GM19025 (cell line): ENCODE results near the gene SMARCD3.

ENCODE experiments used
- ATAC-seq: cut with Tn5 transposase; IDR thresholded peaks from one replicate; pipeline ENCODE4 v1.9.1; 2021; ENCODE audit warnings: mild to moderate bottlenecking, low read depth, moderate library complexity; ENCODE audit not compliant: unreplicated experiment

Gene SMARCD3

DNA sequence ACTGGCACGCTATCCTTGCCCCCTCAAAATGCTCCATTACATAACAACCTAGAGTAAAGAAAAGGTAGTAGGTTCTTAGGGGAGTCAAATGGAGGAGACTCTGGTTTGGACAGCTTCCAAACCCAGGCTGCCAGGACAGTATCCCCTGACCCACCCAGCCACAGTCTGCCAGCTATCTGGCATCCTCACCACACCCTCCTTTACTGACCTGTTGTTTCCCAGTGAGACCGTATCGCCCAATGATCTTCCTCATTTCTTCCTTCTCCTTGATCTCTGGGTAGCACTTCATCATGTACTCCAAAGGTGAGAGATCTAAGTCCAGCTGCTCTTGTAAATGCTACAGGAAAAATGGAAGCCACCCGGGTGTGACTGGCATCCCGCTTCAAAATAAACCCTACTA, 33.1 kb downstream of the SMARCD3 start:
- no peak for ATAC-seq

DNA sequence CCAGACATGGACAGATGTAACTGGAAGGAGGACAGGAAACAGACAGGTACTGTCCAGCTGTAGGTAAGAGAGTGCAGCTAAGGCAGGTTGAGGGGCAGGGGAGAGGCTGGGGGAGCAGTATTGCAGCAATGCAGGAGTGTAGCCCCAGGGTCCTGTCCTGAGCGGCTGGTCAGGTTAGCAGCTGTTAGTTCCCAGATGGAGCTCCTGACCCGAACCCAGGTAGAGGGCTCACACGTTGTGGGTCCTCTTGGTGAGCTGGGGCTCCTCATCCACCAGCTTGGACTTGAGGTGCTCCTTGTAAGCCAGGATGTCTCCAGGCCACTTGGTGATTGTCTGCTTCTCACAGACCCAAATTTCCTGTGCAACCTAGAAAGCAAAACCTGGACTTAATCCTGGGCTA, 34.7 kb downstream of the SMARCD3 start:
- no peak for ATAC-seq

- ATAC-seq: no peak
These were observed 35.9 kb downstream of the SMARCD3 start for GRCh38 chr7:151212626-151213025.

DNA sequence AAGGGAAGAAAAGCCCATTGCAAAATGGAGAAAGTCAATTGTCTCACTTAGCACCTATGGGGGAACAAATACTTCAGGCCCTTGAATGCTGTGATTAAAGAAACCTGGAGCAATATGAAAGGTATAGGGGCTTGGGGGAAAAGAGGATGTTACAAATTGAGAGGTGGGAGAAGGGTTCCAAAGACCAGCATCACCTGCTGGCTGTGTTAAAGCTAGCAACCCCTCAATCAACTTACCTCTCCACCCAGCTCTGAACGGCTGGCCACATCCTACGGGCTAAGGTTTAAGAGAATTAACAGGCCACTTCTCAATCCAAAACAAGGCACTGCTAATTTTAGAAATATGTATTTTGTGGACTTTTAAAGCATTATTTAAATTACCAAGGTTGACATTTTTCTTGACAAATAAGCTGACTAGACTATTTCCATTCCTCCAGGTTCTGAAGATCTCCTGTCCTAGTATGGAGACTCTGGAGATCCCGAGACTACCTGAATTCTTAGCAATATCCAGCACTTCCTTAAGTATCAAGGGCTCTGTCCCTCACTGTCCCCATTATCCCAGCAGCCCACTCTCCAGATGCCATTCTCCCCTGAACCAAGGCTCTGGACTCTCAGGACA, 37.2 kb downstream of the SMARCD3 start:
- no peak for ATAC-seq

- no peak for ATAC-seq
These were observed 38.2 kb downstream of the SMARCD3 start, which contains the start of gene H2BK1 for GRCh38 chr7:151210087-151210854. Gene H2BK1 (minus strand): TSS chr7:151210488. CDS start chr7:151210318, 170 bp downstream.

DNA sequence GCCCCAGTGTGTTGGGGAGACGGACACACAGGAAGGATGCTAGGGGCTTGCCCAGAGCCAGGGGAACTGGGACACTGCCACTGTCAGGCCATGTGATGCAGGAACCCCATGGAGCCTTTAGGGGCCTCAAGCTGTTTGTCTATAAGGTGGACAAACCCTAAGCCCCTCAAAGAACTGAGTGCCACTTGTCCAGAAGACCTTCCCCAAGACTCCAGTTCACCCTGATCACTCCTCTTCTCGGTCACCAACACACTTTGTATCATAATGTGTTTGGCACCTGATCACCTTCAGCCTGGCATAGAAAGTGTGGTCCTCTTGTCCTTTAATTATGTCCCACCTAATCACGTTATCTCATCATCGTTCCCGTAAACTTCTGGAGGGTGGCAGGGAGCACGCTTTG, 38.9 kb downstream of the SMARCD3 start:
- ATAC-seq: no peak

- ATAC-seq: no peak
These were observed 40.1 kb downstream of the SMARCD3 start for GRCh38 chr7:151208253-151208862.

DNA sequence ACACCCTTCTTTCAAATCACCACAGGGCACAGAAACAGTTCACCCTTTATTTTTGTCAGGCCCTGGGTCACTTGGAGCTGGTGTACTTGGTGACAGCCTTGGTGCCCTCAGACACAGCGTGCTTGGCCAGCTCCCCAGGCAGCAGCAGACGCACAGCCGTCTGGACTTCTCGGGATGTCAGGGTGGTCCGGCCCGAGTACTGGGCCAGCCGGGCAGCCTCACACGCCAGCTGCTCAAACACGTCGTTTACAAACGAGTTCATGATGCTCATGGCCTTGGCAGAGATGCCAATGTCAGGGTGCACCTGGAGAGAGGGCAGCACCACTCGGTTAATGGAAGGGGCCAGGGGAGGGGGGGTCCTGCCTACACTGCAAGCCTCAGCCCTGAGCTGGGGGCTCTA, 40.7 kb downstream of the SMARCD3 start:
- ATAC-seq: no peak

- no peak for ATAC-seq
These were observed 41.2 kb downstream of the SMARCD3 start for GRCh38 chr7:151207315-151207714.

DNA sequence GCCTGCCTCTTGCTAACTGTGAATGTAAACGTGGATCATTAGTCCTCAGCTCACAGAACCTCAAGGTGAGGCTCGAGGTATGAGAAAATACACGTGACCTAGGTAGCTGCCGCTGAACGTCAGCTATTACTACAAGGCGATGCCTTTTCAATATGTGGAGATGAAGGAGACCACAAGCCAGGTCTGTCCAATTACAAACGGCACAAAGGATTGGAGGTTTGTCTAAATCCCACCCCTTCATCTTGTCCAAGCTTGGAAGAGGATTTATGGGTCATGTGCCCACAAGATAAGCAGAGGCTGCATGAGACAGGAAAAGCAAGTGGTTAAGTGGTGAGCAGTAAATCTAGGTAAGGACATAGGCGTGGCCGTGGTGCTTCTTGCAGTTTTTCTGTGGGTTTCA, 41.6 kb downstream of the SMARCD3 start:
- ATAC-seq: no peak

GRCh38 chr7:151205730-151206129, 42.8 kb downstream of the SMARCD3 start:
- ATAC-seq: no peak

DNA sequence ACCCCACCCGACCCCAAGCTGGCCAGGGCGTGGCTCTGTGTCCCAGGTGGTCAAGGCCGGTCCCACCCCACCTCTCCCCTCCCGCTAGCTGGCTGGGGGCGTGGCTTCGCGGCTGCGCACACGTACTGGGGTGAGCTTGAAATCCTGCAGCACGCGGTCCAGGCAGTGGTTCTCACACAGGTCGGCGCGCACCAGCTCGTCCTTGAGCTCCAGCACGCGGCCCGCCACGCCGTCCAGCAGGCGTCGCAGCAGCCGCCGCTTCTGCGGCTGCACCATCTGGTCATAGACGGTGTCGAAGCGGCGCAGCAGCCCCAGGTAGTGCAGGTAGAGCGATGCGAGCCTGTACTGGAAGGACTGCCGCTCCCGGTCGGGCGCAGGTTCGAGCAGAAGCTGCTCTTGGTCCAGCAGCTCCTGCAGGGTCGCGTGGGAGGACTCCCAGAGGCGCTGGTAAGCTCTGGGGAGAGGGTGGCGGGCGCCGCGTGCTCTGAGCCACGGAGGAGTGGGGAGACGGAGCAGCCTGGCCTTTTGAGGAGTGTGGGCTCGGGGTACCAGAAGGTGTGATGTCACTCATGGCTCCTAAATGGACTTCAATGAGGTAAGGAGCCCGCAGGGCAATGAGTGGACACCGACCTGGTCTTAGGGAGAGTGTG, 44.0 kb downstream of the SMARCD3 start:
- no peak for ATAC-seq

- no peak for ATAC-seq
These were observed 45.7 kb downstream of the SMARCD3 start for GRCh38 chr7:151202836-151203235.

DNA sequence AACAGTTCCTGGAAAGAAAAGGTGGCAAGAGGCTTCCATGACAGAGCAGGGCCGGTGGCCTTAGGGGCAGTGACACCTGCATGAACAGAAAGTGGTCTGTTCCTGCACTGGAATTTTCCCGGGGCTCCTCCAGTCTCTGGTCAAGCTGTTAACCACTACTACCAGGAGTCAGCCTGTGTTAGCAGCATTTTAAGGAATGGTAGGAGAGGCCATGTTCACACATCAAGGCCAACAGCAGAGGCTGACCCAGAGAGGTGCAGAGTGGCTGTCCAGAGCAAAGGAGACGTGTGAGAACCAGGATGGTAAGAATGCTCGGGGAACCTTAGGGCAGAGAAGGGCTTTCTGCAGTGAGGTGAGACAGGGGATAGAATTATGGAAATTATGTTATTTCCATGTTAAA, 46.7 kb downstream of the SMARCD3 start:
- ATAC-seq: no peak

DNA sequence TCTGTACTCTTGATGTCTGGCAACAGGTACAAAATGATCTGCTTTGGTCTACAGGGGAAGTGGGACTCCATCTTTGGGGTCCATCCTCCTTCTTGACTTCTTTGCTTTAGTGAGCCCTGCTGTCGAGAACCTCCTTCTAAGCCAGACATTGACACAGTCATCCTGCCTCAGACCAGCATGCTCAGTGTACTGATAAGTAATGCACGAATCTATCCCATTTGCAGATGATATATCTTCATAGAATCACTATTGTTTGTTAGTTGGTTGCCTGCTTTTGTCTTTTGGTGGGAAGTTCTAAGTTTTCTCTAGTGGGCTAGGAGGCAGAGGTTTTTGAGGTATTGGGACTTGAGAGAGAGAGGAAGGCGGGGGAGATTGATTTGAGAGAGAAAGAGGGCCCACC, 47.1 kb downstream of the SMARCD3 start:
- ATAC-seq: no peak

- ATAC-seq: no peak
These were observed 49.3 kb downstream of the SMARCD3 start for GRCh38 chr7:151198945-151199848.

DNA sequence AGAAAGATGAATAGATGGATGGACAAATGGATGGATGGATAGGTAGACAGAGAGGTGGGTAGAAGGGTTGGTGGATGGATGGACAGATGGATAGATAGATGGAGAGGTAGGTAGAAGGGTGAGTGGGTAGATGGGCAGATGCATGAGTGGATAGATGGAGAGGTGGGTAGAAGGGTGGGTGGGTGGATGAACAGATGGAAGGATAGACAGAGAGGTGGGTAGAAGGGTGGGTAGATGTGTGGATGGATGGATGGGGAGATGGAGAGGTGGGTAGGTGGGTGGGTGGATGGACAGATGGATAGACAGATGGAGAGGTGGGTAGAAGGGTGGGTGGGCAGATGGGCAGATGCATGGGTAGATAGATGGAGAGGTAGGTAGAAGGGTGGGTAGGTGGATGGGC, 50.6 kb downstream of the SMARCD3 start:
- no peak for ATAC-seq

DNA sequence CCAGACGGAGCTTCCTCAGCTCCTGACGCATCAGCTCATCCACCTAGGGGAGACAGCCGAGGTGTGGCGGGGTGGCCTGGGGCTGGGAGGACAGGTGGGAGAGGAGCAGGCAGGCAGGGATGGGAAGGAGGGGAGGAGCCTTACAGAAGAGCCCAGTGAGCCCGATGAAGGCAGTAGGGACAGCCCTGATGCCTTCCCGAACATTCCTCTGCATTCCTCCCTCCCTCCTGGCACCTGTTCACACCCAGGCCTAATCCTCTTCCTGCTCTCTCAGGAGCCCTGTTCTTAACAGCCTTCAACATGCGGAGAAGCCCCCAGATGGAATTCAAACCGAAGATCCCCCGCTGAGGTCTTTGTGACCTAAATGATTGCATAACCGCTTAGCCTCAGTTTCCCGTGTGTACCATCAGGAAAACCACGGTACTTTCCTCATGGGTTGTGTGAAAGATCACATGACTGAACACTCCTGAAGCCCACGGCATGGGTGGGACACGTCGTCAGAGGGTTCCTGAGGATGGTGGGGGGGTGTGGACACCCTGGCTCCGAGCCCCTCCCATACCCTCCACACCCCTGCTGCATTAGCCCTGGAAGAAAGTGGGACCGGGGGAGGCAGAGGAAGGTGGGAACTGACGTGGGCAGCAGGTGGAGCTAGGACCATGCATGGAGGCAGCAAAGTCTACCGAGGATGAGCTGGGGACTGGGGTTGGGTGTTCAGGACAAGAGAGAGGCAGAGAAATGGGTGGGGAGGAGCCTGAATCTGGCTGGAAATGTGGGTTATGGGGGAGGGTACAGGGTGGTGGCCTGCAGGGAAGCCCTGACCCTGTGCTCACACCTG, 52.7 kb downstream of the SMARCD3 start:
- no peak for ATAC-seq

- ATAC-seq: no peak
These were observed 54.3 kb downstream of the SMARCD3 start for GRCh38 chr7:151194188-151194587.
